NT2/D1 (cell line): Measurements from ENCODE around the gene LAIR2.

Experiments used
- DNase-seq: peaks from one replicate; pipeline ENCODE4 v3.0.0-alpha.2; 2011; ENCODE audit warnings: low read depth, low spot score
- H3K27me3 ChIP-seq: 2 replicates; pipeline ENCODE4 v1.6.0; 2011; ENCODE audit warnings: mild to moderate bottlenecking; ENCODE audit not compliant: insufficient read length, insufficient read depth
- H3K36me3 ChIP-seq: 2 replicates; pipeline ENCODE4 v1.6.1; 2011; ENCODE audit warnings: mild to moderate bottlenecking, low read length, mixed read lengths; ENCODE audit not compliant: insufficient read depth, insufficient read length
- H3K4me1 ChIP-seq: 2 replicates; pipeline ENCODE4 v1.5.1; 2011; ENCODE audit not compliant: insufficient read depth, insufficient read length
- H3K4me3 ChIP-seq: 2 replicates; pipeline ENCODE4 v1.5.1; 2011; ENCODE audit warnings: low read depth; ENCODE audit not compliant: insufficient read length
- H3K9ac ChIP-seq: 2 replicates; pipeline ENCODE4 v1.6.0; 2011; ENCODE audit warnings: low read depth; ENCODE audit not compliant: insufficient read length
- H3K9me3 ChIP-seq: 2 replicates; pipeline ENCODE4 v1.5.1; 2011; ENCODE audit warnings: mild to moderate bottlenecking, low read length; ENCODE audit not compliant: insufficient read depth
- SUZ12 ChIP-seq: IDR thresholded peaks from 2 replicates; pipeline ENCODE4 v1.6.1; 2011; ENCODE audit not compliant: insufficient read length, insufficient read depth; ENCODE audit errors: extremely low read depth
- YY1 ChIP-seq: IDR thresholded peaks from 2 replicates; pipeline ENCODE4 v1.6.1; 2011; ENCODE audit not compliant: insufficient read length, insufficient read depth
- ZNF274 ChIP-seq: IDR thresholded peaks from 2 replicates; pipeline ENCODE4 v1.6.1; 2011; ENCODE audit warnings: mild to moderate bottlenecking, low read depth, low read length

The LAIR2 gene

DNA sequence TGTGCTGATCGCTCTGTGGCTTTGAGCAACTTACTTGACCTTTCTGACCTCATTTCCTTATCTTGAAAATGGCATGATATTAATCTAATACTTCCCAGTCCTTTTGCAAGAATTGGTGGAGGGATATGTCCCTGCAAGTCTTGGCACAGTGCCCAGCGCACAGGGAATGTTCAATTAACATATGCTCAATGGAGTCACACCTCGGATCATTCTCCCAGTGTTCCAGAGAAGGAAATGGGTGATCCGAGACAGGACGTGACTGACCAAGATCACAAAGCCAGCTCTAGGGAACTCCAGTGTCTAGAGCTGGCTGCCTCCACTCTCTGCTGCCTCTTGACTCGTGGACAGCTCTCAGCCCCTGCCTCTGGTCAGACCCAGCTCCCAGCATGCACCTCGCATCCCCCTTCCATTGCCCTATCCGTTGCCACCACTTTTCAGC lies 33.1 kb upstream of the LAIR2 start:
- Histone ChIP-seq H3K9me3 (no peaks in the 10 kb centered on the region), H3K4me1 (peaks cover 8% of the 10 kb centered on the region), H3K27me3 (no peaks in the 10 kb centered on the region), H3K9ac (no peak overlapping the region), H3K4me3 (no peak overlapping the region), H3K36me3 (no peaks in the 10 kb centered on the region)
- TF ChIP-seq SUZ12 (no peak), YY1 (no peak), ZNF274 (no peak)
- DNase-seq, result no peak

DNA sequence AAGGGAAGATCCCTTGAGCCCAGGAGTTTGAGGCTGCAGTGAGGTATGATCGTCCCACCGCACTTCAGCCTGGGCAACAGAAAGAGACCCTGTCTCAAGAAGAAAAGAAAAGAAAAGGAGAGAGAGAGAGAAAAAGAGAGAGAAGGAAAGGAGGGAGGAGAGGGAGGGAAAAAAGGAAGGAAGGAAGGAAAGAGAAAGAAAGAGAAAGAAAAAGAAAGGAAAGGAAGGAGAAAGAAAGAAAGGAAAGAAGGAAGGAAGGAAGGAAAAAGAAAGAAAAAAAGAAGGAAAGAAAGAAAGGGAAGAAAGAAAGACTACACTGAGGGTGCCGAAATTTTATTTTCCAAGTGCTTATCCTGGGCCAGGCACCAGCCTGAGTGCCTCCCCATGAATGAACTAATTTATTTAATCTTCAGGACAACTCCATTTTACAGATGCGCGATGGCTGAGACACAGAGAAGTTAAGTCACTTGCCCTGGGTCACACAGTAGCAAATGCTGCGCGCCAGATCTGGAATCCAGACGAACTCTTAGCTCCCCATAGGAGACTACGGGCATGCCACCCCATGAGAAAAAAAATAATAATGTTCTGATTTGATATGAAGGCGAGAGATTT lies 32.2 kb upstream of the LAIR2 start:
- DNase-seq, result no peak
- no peaks in the 10 kb centered on the region for H3K9me3 ChIP-seq
- TF ChIP-seq ZNF274 (no peak), YY1 (no peak), SUZ12 (no peak)
- H3K27me3 ChIP-seq, result no peaks in the 10 kb centered on the region
- H3K36me3 ChIP-seq, result no peaks in the 10 kb centered on the region
- no peak overlapping the region for H3K9ac ChIP-seq
- H3K4me3 ChIP-seq, result no peak overlapping the region
- peaks cover 8% of the 10 kb centered on the region for H3K4me1 ChIP-seq

DNA sequence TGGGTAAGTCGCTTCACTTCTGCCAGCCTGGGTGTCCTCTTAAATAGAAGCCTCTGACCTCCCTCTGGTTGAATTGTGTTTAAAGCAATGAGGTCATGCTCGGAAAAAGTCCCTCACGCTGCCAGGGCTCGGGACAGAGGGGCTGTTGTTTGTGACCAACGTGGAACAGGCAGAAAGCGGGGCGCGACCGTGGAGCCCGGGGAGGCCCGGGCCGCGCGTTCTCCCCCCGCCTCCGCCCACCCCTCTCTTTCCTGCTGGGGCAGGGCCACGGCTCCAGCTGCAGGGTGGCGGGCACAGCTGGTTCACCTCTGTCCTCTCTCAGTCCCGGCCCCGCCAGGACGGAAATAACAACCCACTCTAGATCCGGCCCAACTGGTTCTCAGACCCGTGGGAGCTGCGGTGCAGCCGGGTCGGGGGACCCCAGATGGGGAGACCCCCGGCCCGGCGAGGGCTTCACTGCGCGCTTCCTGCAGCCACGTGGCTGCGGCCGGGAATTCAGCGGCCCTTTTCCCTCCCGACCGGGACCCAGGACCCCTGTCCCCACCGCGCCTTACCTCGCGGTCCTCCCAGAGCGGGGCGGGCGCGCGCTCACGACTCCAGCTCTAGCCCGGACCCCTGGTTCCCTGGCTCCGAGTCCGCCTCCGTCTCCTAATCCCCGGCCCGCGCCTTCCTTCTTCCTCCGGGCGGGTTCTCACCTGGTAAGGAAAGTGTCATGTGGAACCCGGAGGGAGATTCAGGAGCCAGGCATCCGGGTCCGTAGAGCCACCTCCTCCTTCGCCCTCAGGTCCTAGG lies 31.4 kb upstream of the LAIR2 start:
- DNase-seq, result no peak
- no peak overlapping the region for H3K9ac ChIP-seq

DNA sequence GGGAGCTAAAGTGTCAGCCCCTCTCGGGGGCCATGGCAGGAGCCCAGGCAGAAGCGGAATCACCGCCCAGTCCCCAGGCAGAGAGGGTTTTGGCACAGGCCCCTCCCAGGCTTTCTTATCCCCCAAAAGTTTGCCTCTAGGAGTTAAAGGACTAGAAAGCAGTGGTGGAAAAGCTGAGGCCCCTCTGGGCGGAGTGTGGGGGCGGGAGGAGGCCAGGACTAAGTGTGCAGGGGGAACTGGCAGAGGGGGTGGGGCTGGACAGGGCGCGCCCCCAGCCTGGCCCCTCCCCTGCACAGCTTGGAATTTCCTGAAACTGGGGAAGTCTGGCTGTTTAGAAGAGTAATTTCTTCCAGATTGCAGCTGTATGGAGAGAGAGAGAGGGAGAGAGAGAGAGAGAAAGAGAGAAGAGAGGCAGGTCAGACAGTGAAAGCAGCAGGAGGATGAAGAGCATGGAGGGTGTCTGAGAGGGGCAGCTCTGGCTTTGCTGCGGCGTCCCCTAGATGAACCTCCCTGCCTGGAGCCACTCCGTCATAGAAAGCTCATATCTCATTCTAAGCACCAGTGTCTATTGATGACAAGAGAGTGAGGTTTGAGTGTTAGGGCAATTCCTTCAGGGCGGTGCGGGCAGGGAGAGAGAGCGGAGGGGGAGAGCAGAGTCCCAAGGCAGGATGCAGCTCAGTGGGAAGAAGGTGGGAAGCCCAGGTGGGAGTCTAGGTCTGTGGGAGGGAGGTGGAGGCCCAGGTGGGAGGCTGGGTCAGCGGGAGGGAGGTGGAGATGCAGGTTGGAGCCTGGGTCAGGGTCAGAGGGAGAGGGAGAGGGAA lies 29.4 kb upstream of the LAIR2 start, which contains the start of gene CDC42EP5:
Gene CDC42EP5 (minus strand): TSS at position 226 of the 821 bp plus-strand sequence. CDS start 7,749 bp downstream, outside the sequence.
- Histone ChIP-seq H3K4me3 (peak within 1 kb of the TSS; percentile 2), H3K9me3 (no peaks in the 10 kb centered on the region), H3K36me3 (no peaks in the 10 kb centered on the region), H3K4me1 (peaks cover 8% of the 10 kb centered on the region), H3K9ac (peak within 1 kb of the TSS; percentile 61), H3K27me3 (no peaks in the 10 kb centered on the region)
- TF ChIP-seq YY1 (no peak), SUZ12 (no peak), ZNF274 (no peak)
- DNase-seq, result no peak

More for the DNA sequence above, 31.4 kb upstream of the LAIR2 start:
- no peaks in the 10 kb centered on the region for H3K27me3 ChIP-seq
- peaks cover 8% of the 10 kb centered on the region for H3K4me1 ChIP-seq
- no peak overlapping the region for H3K4me3 ChIP-seq
- H3K36me3 ChIP-seq, result no peaks in the 10 kb centered on the region
- H3K9me3 ChIP-seq, result no peaks in the 10 kb centered on the region
- TF ChIP-seq YY1, result no peak
- no peak for TF ChIP-seq ZNF274
- no peak for TF ChIP-seq SUZ12

DNA sequence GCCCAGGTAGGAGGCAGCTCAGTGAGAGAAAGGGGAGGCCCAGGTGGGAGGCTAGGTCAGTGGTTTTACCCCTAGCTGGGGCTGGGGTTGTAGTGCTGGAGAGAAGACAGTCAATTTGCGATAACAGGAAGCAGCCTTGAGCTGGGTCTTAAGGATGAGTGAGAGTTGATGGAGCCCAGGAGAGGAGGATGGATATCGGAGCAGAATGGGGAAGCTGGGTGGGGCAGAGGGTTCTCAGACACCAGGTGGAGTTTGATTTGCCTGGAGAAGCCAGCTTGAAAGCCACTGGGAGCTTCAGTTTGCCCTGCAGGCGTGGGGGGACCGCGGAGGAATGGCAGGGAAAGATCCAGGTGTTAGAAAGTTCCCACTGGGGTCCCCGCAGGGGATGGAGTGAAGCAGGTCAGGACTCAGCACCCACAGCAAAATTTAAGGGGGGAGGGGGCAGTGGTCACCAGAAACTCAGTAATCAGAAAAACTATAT lies 28.7 kb upstream of the LAIR2 start:
- no peak for DNase-seq
- Histone ChIP-seq H3K9ac (no peak overlapping the region), H3K27me3 (no peaks in the 10 kb centered on the region), H3K4me1 (peaks cover 8% of the 10 kb centered on the region), H3K4me3 (no peak overlapping the region), H3K9me3 (no peaks in the 10 kb centered on the region), H3K36me3 (no peaks in the 10 kb centered on the region)
- TF ChIP-seq ZNF274 (no peak), SUZ12 (no peak), YY1 (no peak)

DNA sequence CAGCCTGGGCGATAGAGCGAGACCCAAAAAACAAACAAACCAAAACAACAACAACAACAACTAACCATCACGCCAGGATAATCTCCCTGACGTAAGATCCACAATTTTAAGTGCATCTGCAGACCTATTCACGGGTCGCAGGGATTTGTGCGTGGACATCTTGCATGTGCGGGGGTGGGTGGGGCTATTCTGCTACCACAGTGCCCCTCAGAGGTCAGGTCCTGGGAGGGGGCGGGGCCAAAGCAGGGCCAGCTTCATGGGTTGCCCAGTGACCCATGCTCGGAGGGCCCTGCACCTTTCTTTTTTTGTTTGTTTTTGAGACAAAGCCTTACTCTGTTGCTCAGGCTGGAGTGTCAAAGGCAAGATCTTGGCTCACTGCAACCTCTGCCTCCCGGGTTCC lies 26.9 kb upstream of the LAIR2 start:
- H3K9ac ChIP-seq, result no peak overlapping the region
- no peak overlapping the region for H3K4me3 ChIP-seq
- no peak for DNase-seq
- H3K4me1 ChIP-seq, result peaks cover 8% of the 10 kb centered on the region
- H3K9me3 ChIP-seq, result no peaks in the 10 kb centered on the region
- TF ChIP-seq ZNF274 (no peak), SUZ12 (no peak), YY1 (no peak)
- no peaks in the 10 kb centered on the region for H3K27me3 ChIP-seq
- no peaks in the 10 kb centered on the region for H3K36me3 ChIP-seq
